OCI-LY1 (cell line): ENCODE data around the gene ASPM.
"Not testable (repeated sequence)": the region's sequence is repeated elsewhere in the genome, so short reads cannot be mapped to it uniquely, and the experiment has no call there.

ENCODE experiments used
- H2AFZ ChIP-seq: fragments of 200-600 bp; sonication (generic), shearing (Covaris generic); 2 replicates; pipeline ENCODE4 v1.6.0; 2014; ENCODE audit warnings: antibody characterized with exemption, mild to moderate bottlenecking, low read length
- H3F3A ChIP-seq: fragments of 200-600 bp; sonication (generic), shearing (Covaris generic); 2 replicates; pipeline ENCODE4 v1.6.0; 2014; ENCODE audit warnings: mild to moderate bottlenecking, antibody characterized with exemption, low read length, moderate library complexity; ENCODE audit not compliant: insufficient read depth
- H3K27ac ChIP-seq: fragments of 200-600 bp; sonication (generic); 2 replicates; pipeline ENCODE4 v1.5.1; 2014; ENCODE audit warnings: low read length, mixed run types, mild to moderate bottlenecking, low read depth; ENCODE audit not compliant: poor library complexity, severe bottlenecking
- H3K27me3 ChIP-seq: fragments of 200-600 bp; sonication (generic); 2 replicates; pipeline ENCODE4 v1.6.0; 2014; ENCODE audit warnings: antibody characterized with exemption, mild to moderate bottlenecking, low read length, moderate library complexity; ENCODE audit not compliant: insufficient read depth
- H3K36me3 ChIP-seq: fragments of 200-600 bp; sonication (generic); 2 replicates; pipeline ENCODE4 v1.6.1; 2014; ENCODE audit warnings: mild to moderate bottlenecking, antibody characterized with exemption, low read length, moderate library complexity, mixed read lengths; ENCODE audit not compliant: insufficient read depth
- H3K4me1 ChIP-seq: fragments of 200-600 bp; sonication (generic); 2 replicates; pipeline ENCODE4 v1.5.1; 2014; ENCODE audit warnings: mild to moderate bottlenecking, low read length, moderate library complexity; ENCODE audit not compliant: insufficient read depth, severe bottlenecking
- H3K4me2 ChIP-seq: fragments of 200-600 bp; sonication (generic), shearing (Covaris generic); 2 replicates; pipeline ENCODE4 v1.6.1; 2014; ENCODE audit warnings: low read length
- H3K4me3 ChIP-seq: fragments of 200-600 bp; sonication (generic); 2 replicates; pipeline ENCODE4 v1.5.1; 2014; ENCODE audit warnings: low read length, low read depth, mild to moderate bottlenecking, mixed read lengths; ENCODE audit not compliant: poor library complexity, severe bottlenecking
- H3K79me2 ChIP-seq: fragments of 200-600 bp; shearing (Covaris generic); 2 replicates; pipeline ENCODE4 v1.6.1; 2016; ENCODE audit warnings: mixed run types, low read length, mixed read lengths; ENCODE audit not compliant: insufficient read depth
- H3K9ac ChIP-seq: fragments of 200-600 bp; sonication (generic), shearing (Covaris generic); 2 replicates; pipeline ENCODE4 v1.6.1; 2014; ENCODE audit warnings: mild to moderate bottlenecking, low read length, mixed read lengths
- H3K9me2 ChIP-seq: fragments of 200-600 bp; sonication (generic), shearing (Covaris generic); 2 replicates; pipeline ENCODE4 v1.6.1; 2014; ENCODE audit warnings: low read depth, mild to moderate bottlenecking, low read length, mixed read lengths
- H3K9me3 ChIP-seq: fragments of 200-600 bp; shearing (Covaris generic); 2 replicates; pipeline ENCODE4 v1.6.1; 2014; ENCODE audit warnings: low read length, mixed read lengths
- H4K20me1 ChIP-seq: fragments of 200-600 bp; sonication (generic), shearing (Covaris generic); 2 replicates; pipeline ENCODE4 v1.6.0; 2016; ENCODE audit warnings: mild to moderate bottlenecking, low read length; ENCODE audit not compliant: insufficient read depth
- CTCF ChIP-seq: fragments of 200-600 bp; sonication (generic), shearing (Covaris generic); IDR thresholded peaks from 2 replicates; pipeline ENCODE4 v1.5.1; 2017; ENCODE audit warnings: mild to moderate bottlenecking, antibody characterized with exemption, low read length, moderate library complexity, mixed read lengths
- EZH2 ChIP-seq: fragments of 200-600 bp; sonication (generic), shearing (Covaris generic); IDR thresholded peaks from 2 replicates; pipeline ENCODE4 v1.8.0; 2017; ENCODE audit warnings: borderline replicate concordance, mixed run types, mild to moderate bottlenecking, antibody characterized with exemption, low read length, moderate library complexity, mixed read lengths

ASPM gene

GRCh38 chr1:197036861-197037260 is 109.6 kb downstream of the ASPM start:
- Histone ChIP-seq H3K4me1 (no peaks in the 10 kb centered on the region), H3K9me3 (no peaks in the 10 kb centered on the region), H3K9me2 (no peaks in the 10 kb centered on the region), H3K79me2 (no peaks in the 10 kb centered on the region), H3K4me3 (no peak overlapping the region), H4K20me1 (no peaks in the 10 kb centered on the region), H3K9ac (no peak overlapping the region), H3K4me2 (no peak overlapping the region), H3K36me3 (no peaks in the 10 kb centered on the region), H2AFZ (no peak overlapping the region), H3K27ac (no peak overlapping the region), H3F3A (no peaks in the 10 kb centered on the region), H3K27me3 (no peaks in the 10 kb centered on the region)
- TF ChIP-seq EZH2 (no peak), CTCF (no peak)

- not testable (repeated sequence) for H3K9me3 ChIP-seq, H3K36me3 ChIP-seq, H3K9me2 ChIP-seq, H3K4me1 ChIP-seq, H3K27ac ChIP-seq, H3F3A ChIP-seq, H4K20me1 ChIP-seq, H3K4me3 ChIP-seq, H3K4me2 ChIP-seq, H3K79me2 ChIP-seq, H2AFZ ChIP-seq, H3K27me3 ChIP-seq, H3K9ac ChIP-seq
Measured at GRCh38 chr1:197034631-197035339, 111.7 kb downstream of the ASPM start.
